LoVo (cell line): ENCODE results near the gene CMTM7.
"Not testable (repeated sequence)": the region's sequence is repeated elsewhere in the genome, so short reads cannot be mapped to it uniquely, and the experiment has no call there.

ENCODE experiments used
- DNase-seq: peaks from one replicate; pipeline ENCODE4 v3.0.0-alpha.2; 2016; ENCODE audit warnings: low spot score

Gene CMTM7

GRCh38 chr3:32383136-32383711 lies 8.4 kb upstream of the CMTM7 start:
- DNase-seq: no peak

GRCh38 chr3:32384938-32385337 lies 6.7 kb upstream of the CMTM7 start:
- no peak for DNase-seq

GRCh38 chr3:32387512-32387911 lies 4.1 kb upstream of the CMTM7 start:
- no peak for DNase-seq

GRCh38 chr3:32389577-32389976 lies 2.1 kb upstream of the CMTM7 start:
- DNase-seq: not testable (repeated sequence)

- peak; percentile 59 for DNase-seq
These were observed 1.1 kb downstream of the CMTM7 start for GRCh38 chr3:32392536-32393302.

- no peak for DNase-seq
These were observed 3.8 kb downstream of the CMTM7 start for GRCh38 chr3:32395496-32395895.

- DNase-seq: no peak
These were observed 6.3 kb downstream of the CMTM7 start for GRCh38 chr3:32397941-32398340.

GRCh38 chr3:32398531-32398930 lies 6.9 kb downstream of the CMTM7 start:
- no peak for DNase-seq

GRCh38 chr3:32399030-32399620 lies 7.5 kb downstream of the CMTM7 start:
- peak; percentile 27 for DNase-seq

- DNase-seq: no peak
These were observed 9.5 kb downstream of the CMTM7 start for GRCh38 chr3:32401126-32401525.

GRCh38 chr3:32401556-32402081 lies 10.0 kb downstream of the CMTM7 start:
- peak; percentile 42 for DNase-seq

- DNase-seq: no peak
These were observed 12.0 kb downstream of the CMTM7 start for GRCh38 chr3:32403663-32404062.

- no peak for DNase-seq
These were observed 13.1 kb downstream of the CMTM7 start for GRCh38 chr3:32404714-32405113.

GRCh38 chr3:32405155-32405554 lies 13.5 kb downstream of the CMTM7 start:
- DNase-seq: no peak

- DNase-seq: no peak
These were observed 14.2 kb downstream of the CMTM7 start for GRCh38 chr3:32405711-32406323.

- DNase-seq: no peak
These were observed 15.1 kb downstream of the CMTM7 start for GRCh38 chr3:32406486-32407408.

GRCh38 chr3:32410367-32411246 lies 19.0 kb downstream of the CMTM7 start:
- DNase-seq: no peak

- no peak for DNase-seq
These were observed 19.8 kb downstream of the CMTM7 start for GRCh38 chr3:32411442-32411841.

- DNase-seq: no peak
These were observed 21.2 kb downstream of the CMTM7 start for GRCh38 chr3:32412887-32413286.

GRCh38 chr3:32413845-32414521 lies 22.3 kb downstream of the CMTM7 start:
- DNase-seq: no peak
